SIG-M5 treated with dmso at 0.1 percent for 504 hours (cell line): ENCODE data around the gene NDNF.

Source experiments
- DNase-seq: peaks from one replicate; lab custom pipeline; 2025; ENCODE audit not compliant: unreplicated experiment; lab: John Stamatoyannopoulos, UW

Gene NDNF

GRCh38 chr4:121015421-121015820, 56.9 kb downstream of the NDNF start:
- no peak for DNase-seq

- DNase-seq = no peak
These were observed 57.8 kb downstream of the NDNF start for GRCh38 chr4:121014544-121014943.

- DNase-seq = no peak
These were observed 60.5 kb downstream of the NDNF start for GRCh38 chr4:121011780-121012340.

GRCh38 chr4:121011138-121011537, 61.2 kb downstream of the NDNF start:
- no peak for DNase-seq

GRCh38 chr4:121009578-121010478, 62.5 kb downstream of the NDNF start:
- no peak for DNase-seq

- no peak for DNase-seq
These were observed 64.7 kb downstream of the NDNF start for GRCh38 chr4:121007660-121008059.

- DNase-seq = no peak
These were observed 68.5 kb downstream of the NDNF start for GRCh38 chr4:121003863-121004262.

- no peak for DNase-seq
These were observed 76.9 kb downstream of the NDNF start for GRCh38 chr4:120995266-120996010.

- DNase-seq = no peak
These were observed 77.8 kb downstream of the NDNF start for GRCh38 chr4:120994521-120994920.

GRCh38 chr4:120991885-120992284, 80.5 kb downstream of the NDNF start:
- no peak for DNase-seq

GRCh38 chr4:120990246-120990645, 82.1 kb downstream of the NDNF start:
- DNase-seq = no peak
